GM08714 (cell line): Measurements from ENCODE around the gene NEK3.

Experiments
- H3K4me3 ChIP-seq: fragments of 200-500 bp; sonication (Bioruptor generic); 2 replicates; pipeline ENCODE4 v1.5.1; 2014; ENCODE audit warnings: mild to moderate bottlenecking, low read length, inconsistent platforms
- ZNF274 ChIP-seq: IDR thresholded peaks from 2 replicates; pipeline ENCODE4 v1.6.1; 2012; ENCODE audit warnings: mild to moderate bottlenecking, low read depth, low read length

The NEK3 gene

GRCh38 chr13:52156724-52157261 is 2.6 kb downstream of the NEK3 start:
- H3K4me3 ChIP-seq, result no peak overlapping the region
- TF ChIP-seq ZNF274, result no peak

GRCh38 chr13:52155177-52155576 is 4.2 kb downstream of the NEK3 start:
- H3K4me3 ChIP-seq, result no peak overlapping the region
- TF ChIP-seq ZNF274, result no peak

- TF ChIP-seq ZNF274, result no peak
- no peak overlapping the region for H3K4me3 ChIP-seq
Measured at GRCh38 chr13:52147225-52147624, 12.2 kb downstream of the NEK3 start.

GRCh38 chr13:52141299-52141698 is 18.1 kb downstream of the NEK3 start:
- no peak overlapping the region for H3K4me3 ChIP-seq
- no peak for TF ChIP-seq ZNF274

- H3K4me3 ChIP-seq, result no peak overlapping the region
- TF ChIP-seq ZNF274, result no peak
Measured at GRCh38 chr13:52137489-52137888, 21.9 kb downstream of the NEK3 start.

- H3K4me3 ChIP-seq, result no peak overlapping the region
- no peak for TF ChIP-seq ZNF274
Measured at GRCh38 chr13:52136763-52137162, 22.6 kb downstream of the NEK3 start.

GRCh38 chr13:52130641-52131040 is 28.8 kb downstream of the NEK3 start:
- H3K4me3 ChIP-seq, result no peak overlapping the region
- no peak for TF ChIP-seq ZNF274

- no peak for TF ChIP-seq ZNF274
- H3K4me3 ChIP-seq, result peak within 1 kb of the TSS; percentile 53; the same call in 1 of the 2 replicates
Measured at GRCh38 chr13:52128714-52129700, 30.4 kb downstream of the NEK3 start, which contains the start of gene NEK5. TSS of gene NEK5 (minus strand) at chr13:52129073. CDS start at chr13:52127482, 1,591 bp downstream.

- TF ChIP-seq ZNF274, result no peak
- H3K4me3 ChIP-seq, result peak overlapping the region; percentile 53; the same call in 1 of the 2 replicates
Measured at GRCh38 chr13:52127783-52128702, 31.4 kb downstream of the NEK3 start.

- no peak for TF ChIP-seq ZNF274
- H3K4me3 ChIP-seq, result no peak overlapping the region
Measured at GRCh38 chr13:52127378-52127777, 32.0 kb downstream of the NEK3 start.

GRCh38 chr13:52125547-52125946 is 33.9 kb downstream of the NEK3 start:
- no peak overlapping the region for H3K4me3 ChIP-seq
- no peak for TF ChIP-seq ZNF274

GRCh38 chr13:52118595-52118994 is 40.8 kb downstream of the NEK3 start:
- TF ChIP-seq ZNF274, result no peak
- H3K4me3 ChIP-seq, result no peak overlapping the region

GRCh38 chr13:52118095-52118494 is 41.3 kb downstream of the NEK3 start:
- no peak for TF ChIP-seq ZNF274

GRCh38 chr13:52112591-52112990 is 46.8 kb downstream of the NEK3 start:
- TF ChIP-seq ZNF274, result no peak
- H3K4me3 ChIP-seq, result no peak overlapping the region

More at GRCh38 chr13:52118095-52118494, 41.3 kb downstream of the NEK3 start:
- no peak overlapping the region for H3K4me3 ChIP-seq
